ENCODE results near the gene VHLL.
A peak's percentile ranks its signal among the peaks of the same experiment; 100 is the strongest.

VHLL gene

GRCh38 chr1:156291226-156292061, 7.7 kb downstream of the VHLL start:
- peak; percentile 23 to 25 for DNase-seq (ENCODE audit: low read depth in 2 of 2)

- DNase-seq (ENCODE audit: low read depth in 2 of 2), result no peak
Observed at GRCh38 chr1:156289857-156290256, 9.2 kb downstream of the VHLL start.

GRCh38 chr1:156286061-156286460, 13.0 kb downstream of the VHLL start:
- DNase-seq (ENCODE audit: low read depth in 2 of 2), result no peak

- no peak for DNase-seq (ENCODE audit: low read depth in 2 of 2)
Observed at GRCh38 chr1:156285437-156285836, 13.7 kb downstream of the VHLL start.

- DNase-seq (ENCODE audit: low read depth in 2 of 2), result no peak
Observed at GRCh38 chr1:156284757-156285156, 14.3 kb downstream of the VHLL start.

- DNase-seq (ENCODE audit: low read depth in 2 of 2), result no peak
Observed at GRCh38 chr1:156284112-156284511, 15.0 kb downstream of the VHLL start, which contains the start of gene TMEM79. TMEM79 (plus strand) TSS chr1:156284325; CDS start chr1:156285227, 902 bp downstream.

- no peak for DNase-seq (ENCODE audit: low read depth in 2 of 2)
Observed at GRCh38 chr1:156283521-156283920, 15.6 kb downstream of the VHLL start.

GRCh38 chr1:156282479-156283222, 16.5 kb downstream of the VHLL start, which contains the start of gene SMG5:
SMG5 (minus strand) TSS chr1:156282825; CDS start chr1:156282680, 145 bp downstream.
- DNase-seq (ENCODE audit: low read depth in 2 of 2), result peak; percentile 97

GRCh38 chr1:156281693-156282478, 17.2 kb downstream of the VHLL start:
- no peak for DNase-seq (ENCODE audit: low read depth in 2 of 2)

- DNase-seq (ENCODE audit: low read depth in 2 of 2), result no peak
Observed at GRCh38 chr1:156281281-156281680, 17.8 kb downstream of the VHLL start.

- DNase-seq (ENCODE audit: low read depth in 2 of 2), result no peak
Observed at GRCh38 chr1:156279837-156280236, 19.3 kb downstream of the VHLL start.

- no peak for DNase-seq (ENCODE audit: low read depth in 2 of 2)
Observed at GRCh38 chr1:156276966-156277381, 22.1 kb downstream of the VHLL start.

- no peak for DNase-seq (ENCODE audit: low read depth in 2 of 2)
Observed at GRCh38 chr1:156276532-156276931, 22.6 kb downstream of the VHLL start.

- DNase-seq (ENCODE audit: low read depth in 2 of 2), result no peak
Observed at GRCh38 chr1:156270314-156270713, 28.8 kb downstream of the VHLL start.

- DNase-seq (ENCODE audit: low read depth in 2 of 2), result no peak
Observed at GRCh38 chr1:156268336-156268735, 30.8 kb downstream of the VHLL start.

GRCh38 chr1:156266051-156266450, 33.1 kb downstream of the VHLL start:
- DNase-seq (ENCODE audit: low read depth in 2 of 2), result no peak

GRCh38 chr1:156263288-156263655, 35.8 kb downstream of the VHLL start:
- DNase-seq (ENCODE audit: low read depth in 2 of 2), result no peak

- DNase-seq (ENCODE audit: low read depth in 2 of 2), result peak; percentile 21 to 35
Observed at GRCh38 chr1:156262461-156263287, 36.4 kb downstream of the VHLL start.

GRCh38 chr1:156260896-156261295, 38.2 kb downstream of the VHLL start:
- DNase-seq (ENCODE audit: low read depth in 2 of 2), result no peak

GRCh38 chr1:156259805-156260204, 39.3 kb downstream of the VHLL start:
- no peak for DNase-seq (ENCODE audit: low read depth in 2 of 2)

- no peak for DNase-seq (ENCODE audit: low read depth in 2 of 2)
Observed at GRCh38 chr1:156258859-156259258, 40.2 kb downstream of the VHLL start.

All from fibroblast of skin of left biceps (primary cell).